SK-N-SH (cell line): ENCODE results near the gene ARHGAP27. TPM values are rescaled to one million over a fixed set of nuclear protein-coding genes. Genes with fewer than 3 reads are reported as not detected.

Source experiments
- CTCF ChIA-PET: fragments of 300-600, 350-600 bp; formaldehyde crosslinking; extraction: SDS; loops from one replicate; lab custom pipeline; 2021; lab: Yijun Ruan, JAX
- POLR2A ChIA-PET: fragments of 350-600 bp; sonication (Branson Sonifier 250); formaldehyde crosslinking; extraction: SDS; loops from one replicate; lab custom pipeline; 2020; ENCODE audit warnings: antibody characterized with exemption, inconsistent platforms; lab: Yijun Ruan, JAX
- DNase-seq: peaks from one replicate; pipeline ENCODE4 v3.0.0; 2012
- H2AFZ ChIP-seq: fragments of 200-600 bp; sonication (generic); 2 replicates; pipeline ENCODE4 v1.8.1; 2016; ENCODE audit warnings: antibody characterized with exemption, mild to moderate bottlenecking, low read depth
- H3F3A ChIP-seq: fragments of 200-600 bp; sonication (generic); replicated peaks from 2 replicates; pipeline ENCODE3; 2016; ENCODE audit warnings: antibody characterized with exemption, mild to moderate bottlenecking; ENCODE audit not compliant: insufficient read depth
- H3K27ac ChIP-seq, 2 experiments: fragments of 200-500 bp in 1 of 2; fragments of 200-600 bp in 1 of 2; sonication (Bioruptor generic) in 1 of 2; sonication (generic), shearing (Covaris generic) in 1 of 2; 2 replicates each; pipeline versions ENCODE4 v1.5.1 to v1.6.1; 2014 to 2016; ENCODE audit warnings: low read depth in 2 of 2, inconsistent platforms in 1 of 2, low read length in 1 of 2, mild to moderate bottlenecking in 1 of 2, mixed read lengths in 1 of 2
- H3K27me3 ChIP-seq: fragments of 200-600 bp; sonication (generic), shearing (Covaris generic); 2 replicates; pipeline ENCODE4 v1.6.1; 2016; ENCODE audit warnings: mixed run types; ENCODE audit not compliant: insufficient read depth
- H3K36me3 ChIP-seq, 2 experiments: fragments of 200-500 bp in 1 of 2; fragments of 200-600 bp in 1 of 2; sonication (Bioruptor generic) in 1 of 2; sonication (generic) in 1 of 2; replicated peaks in 1 of 2; 2 replicates each; pipeline versions ENCODE3 to v1.5.1; 2014 to 2016; ENCODE audit warnings: low read length in 1 of 2, mild to moderate bottlenecking in 1 of 2; ENCODE audit not compliant: insufficient read depth in 2 of 2, control insufficient read depth in 1 of 2
- H3K4me1 ChIP-seq, 2 experiments: fragments of 200-500 bp in 1 of 2; fragments of 200-600 bp in 1 of 2; sonication (Bioruptor generic) in 1 of 2; sonication (generic), shearing (Covaris generic) in 1 of 2; 2 replicates each; pipeline versions ENCODE4 v1.5.1 to v1.6.1; 2014 to 2016; ENCODE audit warnings: low read depth in 1 of 2, low read length in 1 of 2, mixed run types in 1 of 2; ENCODE audit not compliant: insufficient read depth in 2 of 2, control insufficient read depth in 1 of 2
- H3K4me2 ChIP-seq: fragments of 200-600 bp; sonication (generic), shearing (Covaris generic); 2 replicates; pipeline ENCODE4 v1.6.1; 2017; ENCODE audit warnings: mixed run types
- H3K4me3 ChIP-seq, 2 experiments: fragments of 200-500 bp in 1 of 2; fragments of 200-600 bp in 1 of 2; sonication (Bioruptor generic) in 1 of 2; sonication (generic), shearing (Covaris generic) in 1 of 2; 2 replicates each; pipeline versions ENCODE4 v1.5.1 to v1.8.1; 2014 to 2016; ENCODE audit warnings: low read depth in 2 of 2, inconsistent platforms in 1 of 2, low read length in 1 of 2, mild to moderate bottlenecking in 1 of 2, mixed read lengths in 1 of 2, moderate library complexity in 1 of 2
- H3K79me2 ChIP-seq: fragments of 200-600 bp; sonication (generic); 2 replicates; pipeline ENCODE4 v1.8.1; 2017; ENCODE audit warnings: mild to moderate bottlenecking; ENCODE audit not compliant: insufficient read depth
- H3K9ac ChIP-seq: fragments of 200-600 bp; sonication (generic); 2 replicates; pipeline ENCODE4 v1.6.1; 2017; ENCODE audit warnings: mixed run types
- H3K9me2 ChIP-seq: fragments of 200-600 bp; sonication (generic); 2 replicates; pipeline ENCODE4 v1.6.1; 2017; ENCODE audit warnings: mixed run types
- H3K9me3 ChIP-seq: fragments of 200-600 bp; sonication (generic); 2 replicates; pipeline ENCODE4 v1.6.1; 2017; ENCODE audit warnings: mixed run types, mild to moderate bottlenecking, moderate library complexity
- H4K20me1 ChIP-seq: fragments of 200-600 bp; sonication (generic); 2 replicates; pipeline ENCODE4 v1.6.1; 2017; ENCODE audit warnings: mild to moderate bottlenecking, mixed run types; ENCODE audit not compliant: insufficient read depth
- CHD2 ChIP-seq: fragments of 150-350 bp; IDR thresholded peaks from 2 replicates; pipeline ENCODE4 v1.6.1; 2018; ENCODE audit warnings: low read length; ENCODE audit not compliant: partially characterized antibody
- CTCF ChIP-seq: fragments of 200-600 bp; sonication (generic); IDR thresholded peaks from 2 replicates; pipeline ENCODE4 v1.6.1; 2017; ENCODE audit warnings: antibody characterized with exemption, mild to moderate bottlenecking, moderate library complexity
- ELF1 ChIP-seq: IDR thresholded peaks from 2 replicates; pipeline ENCODE4 v1.4.0; 2012
- EP300 ChIP-seq, 2 experiments: IDR thresholded peaks; 2 replicates each; pipeline versions ENCODE4 v1.4.0 to v1.6.1; 2012; ENCODE audit warnings: borderline replicate concordance in 1 of 2, low read depth in 1 of 2, low read length in 1 of 2
- FOSL2 ChIP-seq: IDR thresholded peaks from 2 replicates; pipeline ENCODE4 v1.4.0; 2012; ENCODE audit warnings: low read depth, mild to moderate bottlenecking, moderate library complexity, borderline replicate concordance
- FOXJ3 ChIP-seq: sonication (generic); formaldehyde crosslinking; IDR thresholded peaks from 2 replicates; pipeline ENCODE4 v1.5.1; 2020; ENCODE audit warnings: mild to moderate bottlenecking, missing genetic modification reagents
- IRF3 ChIP-seq: fragments of 150-350 bp; IDR thresholded peaks from 2 replicates; pipeline ENCODE4 v1.6.1; 2016; ENCODE audit warnings: mild to moderate bottlenecking, low read depth, low read length
- NFIC ChIP-seq: IDR thresholded peaks from 2 replicates; pipeline ENCODE4 v1.4.0; 2012; ENCODE audit warnings: borderline replicate concordance
- PBX3 ChIP-seq: IDR thresholded peaks from 2 replicates; pipeline ENCODE4; 2012
- RAD21 ChIP-seq: IDR thresholded peaks from 2 replicates; pipeline ENCODE4 v1.6.1; 2012; ENCODE audit warnings: mild to moderate bottlenecking, low read length
- RFX5 ChIP-seq: IDR thresholded peaks from 2 replicates; pipeline ENCODE4 v1.6.1; 2012; ENCODE audit warnings: mild to moderate bottlenecking, improper control_type of control experiment, low read length
- RXRA ChIP-seq: IDR thresholded peaks from 2 replicates; pipeline ENCODE4 v1.4.0; 2012; ENCODE audit warnings: low read depth, mild to moderate bottlenecking, borderline replicate concordance
- SIN3A ChIP-seq: IDR thresholded peaks from 2 replicates; pipeline ENCODE4 v1.6.1; 2012; ENCODE audit warnings: low read depth, mild to moderate bottlenecking, low read length, moderate library complexity, borderline replicate concordance
- USF2 ChIP-seq: fragments of 150-350 bp; IDR thresholded peaks from 2 replicates; pipeline ENCODE4 v1.6.1; 2017; ENCODE audit warnings: antibody characterized with exemption, low read length, low read depth, borderline replicate concordance
- ZBTB33 ChIP-seq: IDR thresholded peaks from 2 replicates; pipeline ENCODE4 v1.4.0; 2012; ENCODE audit warnings: low read depth, borderline replicate concordance
- WGBS: methylation state at CpG from one replicate; pipeline ENCODE4 v1.1.6; 2017; ENCODE audit warnings: low lambda C conversion rate; 5-methylcytosine and 5-hydroxymethylcytosine counted together
- polyA plus RNA-seq, 3 experiments: library from polyadenylated mRNA; depleted of rRNA; stranded (reverse); fragments of >200 nt; gene quantifications; 2 replicates each; pipeline ENCODE4 v1.2.3, GENCODE V29; 2012

The ARHGAP27 gene
- polyA plus RNA-seq, 1 of the 3 experiments (the other 2 are of a cell fraction), result 2.1 TPM

GRCh38 chr17:45436625-45437464 is 4.2 kb upstream of the ARHGAP27 start:
- no peak overlapping the region for H2AFZ ChIP-seq
- H3K9ac ChIP-seq, result no peak overlapping the region
- H3K27ac ChIP-seq, result peak overlapping the region in 1 of 2 experiments; percentile 95; a peak in 2 of 4 replicates
- peaks cover 0 to 10% of the 10 kb centered on the region in 2 experiments for H3K36me3 ChIP-seq
- WGBS, result 90% methylated on average over 20 of the region's 23 CpGs
- no peaks in the 10 kb centered on the region for H3F3A ChIP-seq
- no peak overlapping the region for H3K4me2 ChIP-seq
- H3K4me1 ChIP-seq, result peaks cover 0 to 66% of the 10 kb centered on the region in 2 experiments; a peak in 1 of 4 replicates
- ChIA-PET CTCF (interaction anchor here (1.4 to 3.6 kb wide), 2 partner anchors 9 to 218 kb away, joined by 3 to 16 read pairs; no protein-coding TSS in a partner anchor), POLR2A (no interaction called here)
- no peaks in the 10 kb centered on the region for H3K27me3 ChIP-seq
- no peaks in the 10 kb centered on the region for H3K9me3 ChIP-seq
- TF ChIP-seq PBX3, result no peak
- TF ChIP-seq RAD21, result no peak
- no peak for TF ChIP-seq USF2
- no peak for TF ChIP-seq NFIC
- no peak for TF ChIP-seq FOSL2
- TF ChIP-seq IRF3, result no peak
- no peak for TF ChIP-seq ZBTB33
- no peak for TF ChIP-seq EP300 (IDR thresholded peaks at IDR 0.05; ENCODE audit: borderline replicate concordance in 1 of 2, low read depth in 1 of 2, low read length in 1 of 2)
- TF ChIP-seq CTCF, result no peak
- TF ChIP-seq SIN3A, result no peak
- no peak for TF ChIP-seq RFX5
- no peak for TF ChIP-seq CHD2
- TF ChIP-seq ELF1, result no peak
- TF ChIP-seq FOXJ3, result no peak
- TF ChIP-seq RXRA, result no peak
- no peaks in the 10 kb centered on the region for H4K20me1 ChIP-seq
- no peaks in the 10 kb centered on the region for H3K9me2 ChIP-seq
- DNase-seq, result peak; percentile 56
- no peaks in the 10 kb centered on the region for H3K79me2 ChIP-seq
- H3K4me3 ChIP-seq, result no peak overlapping the region
